HG02943 (cell line): ENCODE data around the gene RNF2.
"Not testable (repeated sequence)": the region's sequence is repeated elsewhere in the genome, so short reads cannot be mapped to it uniquely, and the experiment has no call there.

ENCODE experiments used
- ATAC-seq: cut with Tn5 transposase; IDR thresholded peaks from one replicate; pipeline ENCODE4 v1.9.1; 2021; ENCODE audit warnings: mild to moderate bottlenecking, low read depth, moderate library complexity; ENCODE audit not compliant: unreplicated experiment

The RNF2 gene

DNA sequence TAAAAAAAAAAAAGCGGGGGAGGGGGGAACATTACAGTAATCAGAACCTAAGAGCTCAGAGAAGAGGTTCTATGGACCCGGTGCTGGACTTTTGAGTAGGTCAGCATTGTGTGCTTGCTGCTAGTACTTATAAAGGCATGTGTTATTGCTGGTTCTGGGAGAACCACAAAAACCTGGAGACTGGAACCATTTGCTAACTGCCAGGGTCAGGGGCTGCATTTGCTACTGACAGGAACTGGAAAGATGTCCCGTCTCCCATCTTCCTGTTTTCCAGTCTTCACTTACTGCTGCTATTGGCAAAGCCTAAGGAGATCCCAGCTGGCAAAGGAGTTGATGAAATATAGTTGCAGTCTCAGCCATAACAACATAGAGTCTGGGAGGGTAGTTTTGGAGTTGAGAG lies 4.3 kb downstream of the RNF2 start:
- no peak for ATAC-seq

DNA sequence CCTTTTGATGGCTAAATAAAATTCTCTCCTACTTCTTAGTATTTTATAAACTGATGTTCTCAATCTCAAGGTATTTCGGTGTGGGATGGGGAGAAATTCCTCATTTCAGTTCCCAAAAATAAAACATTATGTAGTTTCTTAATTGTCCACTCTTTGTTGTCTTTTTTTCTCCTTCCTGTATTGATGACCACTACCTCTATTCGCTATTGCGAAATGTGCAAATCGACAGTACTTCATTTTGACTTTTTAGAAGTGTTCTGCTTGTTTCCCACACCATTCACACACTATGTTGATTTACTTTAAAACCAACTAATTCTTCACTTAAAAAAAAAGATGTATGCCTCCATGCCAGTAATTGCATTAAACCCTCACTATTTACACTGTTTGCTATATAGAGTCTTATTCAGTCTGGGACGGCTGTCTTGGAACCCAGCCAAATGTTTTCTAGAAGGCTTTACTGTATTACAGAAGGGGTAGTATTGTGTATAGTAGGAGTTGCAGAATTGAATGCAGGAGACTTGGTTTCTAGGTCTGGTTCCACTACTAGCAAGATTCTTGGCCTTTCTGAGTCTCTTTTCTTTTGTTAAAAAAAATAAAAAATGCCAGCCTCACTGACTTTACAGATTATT lies 5.6 kb downstream of the RNF2 start:
- no peak for ATAC-seq

DNA sequence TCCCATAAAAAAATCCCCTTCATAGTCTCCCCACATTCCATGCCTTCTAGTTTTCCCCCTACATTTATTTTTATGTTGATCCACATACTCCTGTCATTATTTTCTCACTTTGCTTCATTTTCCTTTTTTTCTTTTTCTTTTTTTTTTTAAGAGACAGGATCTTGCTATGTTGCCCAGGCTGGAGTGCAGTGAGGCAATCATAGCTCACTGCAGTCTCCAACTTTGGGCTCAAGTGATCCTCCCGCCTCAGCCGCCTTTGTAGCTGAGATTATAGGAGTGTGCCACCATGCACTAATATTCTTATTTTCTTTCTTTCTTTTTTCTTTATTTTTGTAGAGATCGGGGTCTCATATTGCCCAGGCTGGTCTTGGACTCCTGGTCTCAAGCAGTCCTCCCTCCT lies 7.8 kb downstream of the RNF2 start:
- no peak for ATAC-seq

DNA sequence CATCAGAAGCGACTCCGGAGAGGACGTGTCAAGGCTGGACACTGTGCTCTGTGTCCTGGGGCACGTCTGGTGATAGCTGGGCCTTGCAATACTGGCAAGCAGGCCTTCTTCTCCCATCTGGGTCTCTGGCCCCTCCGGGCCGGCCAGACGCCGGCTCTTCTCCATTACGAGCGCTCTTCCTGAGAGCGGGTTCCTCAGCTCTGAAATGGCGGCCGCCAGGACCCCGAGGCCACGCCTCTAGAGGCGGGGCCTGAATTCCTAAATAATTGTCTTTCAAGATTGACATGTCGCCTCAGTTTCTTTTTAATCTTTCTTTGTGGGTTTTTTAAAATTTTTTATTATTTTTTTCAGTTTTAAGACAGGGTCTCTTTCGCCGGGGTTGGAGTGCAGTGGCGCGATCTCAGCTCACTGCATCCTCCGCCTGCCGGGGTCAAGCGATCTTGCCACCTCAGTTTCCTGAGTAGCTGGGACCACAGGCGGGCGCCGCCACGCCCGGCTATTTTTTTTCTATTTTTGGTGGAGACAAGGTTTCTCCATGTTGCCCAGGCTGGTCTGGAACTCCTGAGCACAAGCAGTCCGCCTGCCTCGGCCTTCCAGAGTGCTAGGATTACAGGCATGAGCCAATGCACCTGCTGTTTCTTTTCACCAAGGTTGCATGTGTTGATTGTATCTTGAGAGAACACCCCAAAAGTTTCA lies 9.2 kb downstream of the RNF2 start:
- ATAC-seq: no peak

DNA sequence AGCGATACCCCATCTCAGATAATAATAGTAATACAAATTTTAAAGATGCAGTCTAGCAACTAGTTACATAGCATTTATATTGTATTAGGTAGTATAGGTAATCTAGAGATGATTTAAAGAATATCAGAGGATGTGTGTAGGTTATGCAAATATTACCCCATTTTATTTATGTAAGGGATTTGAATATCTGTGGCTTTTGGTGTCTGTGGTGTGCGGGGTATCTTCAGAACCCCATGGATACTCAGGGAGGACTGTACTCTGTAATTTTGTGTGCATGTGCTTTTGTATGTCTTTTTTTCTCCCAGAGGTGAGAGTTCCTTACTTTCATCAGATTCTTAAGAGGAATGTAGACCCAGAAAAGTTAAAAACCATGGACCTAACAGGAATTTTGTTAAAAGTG lies 12.8 kb downstream of the RNF2 start:
- no peak for ATAC-seq

DNA sequence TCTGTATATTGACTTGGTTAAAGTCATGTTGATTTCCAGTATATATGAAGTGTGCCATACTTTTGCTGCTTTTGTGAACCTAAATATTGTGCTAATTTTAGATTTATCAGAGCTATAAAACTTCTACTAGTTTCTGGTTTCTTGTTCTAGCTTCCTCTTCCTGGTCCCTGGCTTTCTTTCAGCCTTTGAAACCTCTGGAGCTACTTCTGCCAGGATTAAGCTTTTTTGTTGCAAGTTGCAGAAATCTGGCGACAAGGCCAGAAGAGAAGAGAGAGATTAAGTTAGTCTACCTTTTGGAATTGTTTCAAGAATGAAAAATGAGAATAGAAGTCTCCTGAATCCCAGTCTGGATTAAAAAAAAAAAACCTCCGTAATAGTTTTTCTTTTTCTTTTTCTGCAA lies 13.5 kb downstream of the RNF2 start:
- ATAC-seq: no peak

DNA sequence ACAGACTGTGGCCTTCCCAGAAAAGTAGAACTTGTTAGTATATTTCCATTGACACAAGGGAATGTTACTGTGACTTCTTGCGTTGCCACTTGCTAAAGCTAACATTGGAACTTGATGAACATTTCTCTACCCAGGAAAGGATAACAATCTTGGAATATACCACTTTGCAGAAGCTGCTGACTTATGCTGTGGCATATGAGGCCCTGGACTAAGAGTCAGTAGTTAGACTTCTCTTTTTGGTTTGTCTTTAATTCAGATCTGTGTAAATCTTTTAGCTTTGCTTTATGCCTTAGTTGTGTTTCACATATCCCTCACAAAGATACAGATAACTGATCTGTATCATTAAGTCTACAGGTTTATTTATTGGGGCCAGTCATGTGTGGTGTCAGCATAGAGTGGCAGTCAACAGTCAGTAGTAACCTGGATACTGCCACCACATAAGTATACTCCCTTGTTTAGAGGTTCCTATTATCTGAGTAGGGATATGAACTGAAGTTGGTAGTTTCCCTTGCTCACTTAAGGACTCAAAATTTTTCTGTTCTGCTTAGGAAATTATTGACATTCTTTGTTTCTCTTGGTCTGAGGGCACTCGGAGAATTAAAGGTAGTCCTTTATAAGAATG lies 14.7 kb downstream of the RNF2 start:
- no peak for ATAC-seq

DNA sequence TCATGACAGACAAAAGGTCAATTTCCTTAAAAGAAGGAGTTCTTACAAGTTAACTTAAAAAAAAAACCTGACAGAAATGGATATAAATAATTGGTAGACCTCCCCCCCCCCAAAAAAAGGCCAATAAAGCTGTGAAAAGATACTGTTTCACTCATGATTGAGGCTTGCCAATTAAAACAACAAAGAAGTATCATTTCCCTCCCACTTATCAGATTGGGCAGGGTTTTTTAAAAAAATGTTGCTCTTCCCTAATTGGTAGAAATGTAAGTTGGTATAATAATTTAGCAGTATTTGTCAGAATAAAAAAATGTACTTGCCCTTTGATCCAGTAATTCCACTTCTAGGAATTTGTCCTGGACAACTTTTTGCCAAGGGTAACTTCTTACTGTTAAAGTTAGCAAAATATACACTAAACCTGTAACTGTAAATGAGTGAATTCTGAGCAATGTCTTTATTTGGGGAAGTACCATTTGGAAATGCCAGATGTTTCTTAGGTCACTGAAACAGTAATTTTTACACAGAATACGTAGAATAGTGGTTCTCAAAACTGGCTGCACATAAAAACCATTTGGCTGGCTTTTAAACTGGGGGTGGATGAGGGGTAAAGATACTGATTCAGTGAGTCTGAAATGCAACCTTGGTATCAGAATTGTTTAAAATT lies 17.5 kb downstream of the RNF2 start:
- no peak for ATAC-seq

DNA sequence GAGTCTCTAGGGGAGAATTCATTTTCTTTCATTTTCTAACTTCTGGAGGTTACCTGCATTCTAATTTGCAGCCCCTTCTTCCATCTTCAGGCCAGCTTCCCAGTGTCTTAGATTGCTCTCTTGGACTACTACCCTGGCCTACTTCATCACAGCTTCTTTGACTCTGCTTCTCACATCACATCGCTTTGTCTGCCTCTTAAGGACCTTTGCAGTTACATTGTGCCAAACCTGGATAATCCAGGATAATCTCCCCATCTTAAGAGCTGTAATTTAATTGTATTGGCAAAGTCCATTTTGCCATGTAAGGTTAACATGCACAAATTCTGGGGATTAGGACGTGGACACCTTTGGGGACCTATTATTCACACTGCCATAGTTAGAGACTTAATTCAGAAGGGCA lies 18.4 kb downstream of the RNF2 start:
- ATAC-seq: no peak

DNA sequence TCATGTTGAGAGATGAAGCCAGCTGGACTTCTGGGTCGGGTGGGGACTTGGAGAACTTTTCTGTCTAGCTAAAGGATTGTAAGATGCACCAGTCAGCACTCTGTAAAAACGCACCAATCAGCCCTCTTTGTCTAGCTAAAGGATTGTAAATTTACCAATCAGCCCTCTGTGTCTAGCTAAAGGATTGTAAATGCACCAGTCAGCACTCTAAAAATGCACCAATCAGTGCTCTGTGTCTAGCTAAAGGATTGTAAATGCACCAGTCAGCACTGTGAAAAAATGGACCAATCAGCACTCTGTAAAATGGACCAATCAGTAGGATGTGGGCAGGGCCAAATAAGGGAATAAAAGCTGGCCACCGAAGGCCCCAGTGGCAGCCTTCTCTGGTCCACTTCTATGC lies 19.6 kb downstream of the RNF2 start:
- ATAC-seq: not testable (repeated sequence)

DNA sequence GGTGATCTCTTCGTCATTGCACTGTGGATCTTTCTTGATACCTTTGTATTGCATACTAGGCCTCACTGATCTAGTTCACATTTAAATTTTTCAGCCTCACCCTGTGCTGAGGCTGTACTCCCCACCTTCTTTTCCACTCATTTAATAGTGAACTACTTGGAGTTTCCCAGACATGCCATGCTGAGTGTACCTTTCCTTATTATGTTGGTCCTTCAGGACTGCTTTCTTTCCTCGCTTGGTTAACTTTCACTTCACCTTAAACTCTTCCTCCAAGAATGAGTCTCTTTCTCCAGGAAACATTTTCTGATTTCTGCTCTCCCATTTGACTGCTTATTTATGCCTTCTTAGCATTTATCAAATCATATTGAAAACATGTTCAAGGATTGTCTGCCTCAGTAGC lies 20.8 kb downstream of the RNF2 start:
- no peak for ATAC-seq

DNA sequence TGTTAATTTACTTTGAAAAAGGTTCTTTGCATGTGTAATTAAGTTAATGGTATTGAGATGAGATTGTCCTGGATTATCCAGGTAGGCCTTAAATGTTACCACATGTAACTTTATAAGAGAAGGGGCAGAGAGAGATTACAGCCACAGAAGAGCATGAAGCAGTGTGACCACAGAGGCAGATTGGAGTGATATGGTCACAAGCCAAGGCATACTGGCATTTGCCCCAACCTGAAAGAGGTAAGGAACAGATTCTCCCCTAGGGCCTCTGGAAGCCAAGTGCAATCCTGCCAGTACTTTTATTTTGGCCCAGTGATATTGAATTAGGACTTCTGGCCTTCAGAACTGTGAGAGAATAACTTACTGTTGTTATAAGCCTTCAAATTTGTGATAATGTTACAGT lies 23.0 kb downstream of the RNF2 start:
- ATAC-seq: no peak

DNA sequence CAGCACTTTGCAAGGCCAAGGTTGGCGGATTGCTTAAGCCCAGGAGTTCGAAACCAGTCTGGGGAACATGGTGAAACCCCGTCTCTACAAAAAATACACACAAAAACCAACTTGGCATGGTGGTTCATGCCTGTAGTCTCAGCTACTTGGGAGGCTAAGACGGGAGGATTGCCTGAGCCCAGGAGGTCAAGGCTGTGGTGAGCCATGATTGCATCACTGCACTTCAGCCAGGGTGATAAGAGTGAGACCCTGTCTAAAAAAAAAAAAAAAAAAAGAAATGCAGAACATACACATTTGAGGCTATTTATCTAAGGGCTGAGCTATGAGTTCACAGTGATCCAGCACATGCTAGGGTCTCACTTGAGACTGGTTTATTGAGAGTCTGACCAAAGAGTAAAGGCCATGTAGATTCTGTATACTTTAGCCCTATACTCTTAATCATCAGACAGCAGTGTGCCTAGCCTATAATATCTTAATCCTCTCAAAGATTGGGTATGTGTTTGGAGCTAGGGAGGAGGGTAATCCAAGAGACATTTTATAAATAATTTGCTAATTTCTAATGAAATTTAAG lies 23.9 kb downstream of the RNF2 start:
- no peak for ATAC-seq

DNA sequence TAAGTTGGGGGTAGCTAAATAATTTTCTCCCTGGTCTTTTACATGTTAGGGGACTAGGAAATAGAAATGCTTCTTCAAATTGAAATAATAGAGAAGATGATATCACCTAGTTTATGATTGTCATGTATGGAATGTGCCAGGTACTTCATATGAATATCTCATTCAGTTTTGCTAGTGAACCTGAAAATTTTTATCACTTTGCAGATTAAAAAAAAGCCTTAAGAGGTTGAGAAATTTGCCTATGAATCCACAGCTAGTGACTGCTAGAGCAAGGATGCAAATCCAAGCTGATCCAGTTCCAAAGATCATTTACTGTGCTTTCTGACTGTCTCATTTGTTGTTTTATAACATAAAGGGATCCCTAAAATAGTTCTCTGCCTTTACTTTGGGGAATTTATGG lies 24.7 kb downstream of the RNF2 start:
- no peak for ATAC-seq

DNA sequence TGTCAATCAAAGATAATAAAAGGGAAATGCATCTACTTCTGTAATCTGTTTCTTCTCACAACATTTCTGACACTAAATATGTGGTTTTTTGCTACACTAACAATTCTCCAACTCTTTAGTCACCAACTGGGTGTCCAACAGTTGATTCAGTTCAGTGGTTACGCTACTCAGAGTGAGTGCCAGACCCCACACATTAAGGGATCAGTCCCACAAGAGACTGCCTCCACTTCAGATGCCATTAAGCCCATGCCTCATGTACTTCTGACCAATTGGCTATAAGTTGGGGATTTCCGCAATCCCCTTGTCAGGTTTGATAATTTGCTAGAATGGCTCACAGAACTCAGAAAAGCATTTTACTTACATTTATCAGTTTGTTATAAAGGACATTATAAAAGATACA lies 28.4 kb downstream of the RNF2 start:
- no peak for ATAC-seq

DNA sequence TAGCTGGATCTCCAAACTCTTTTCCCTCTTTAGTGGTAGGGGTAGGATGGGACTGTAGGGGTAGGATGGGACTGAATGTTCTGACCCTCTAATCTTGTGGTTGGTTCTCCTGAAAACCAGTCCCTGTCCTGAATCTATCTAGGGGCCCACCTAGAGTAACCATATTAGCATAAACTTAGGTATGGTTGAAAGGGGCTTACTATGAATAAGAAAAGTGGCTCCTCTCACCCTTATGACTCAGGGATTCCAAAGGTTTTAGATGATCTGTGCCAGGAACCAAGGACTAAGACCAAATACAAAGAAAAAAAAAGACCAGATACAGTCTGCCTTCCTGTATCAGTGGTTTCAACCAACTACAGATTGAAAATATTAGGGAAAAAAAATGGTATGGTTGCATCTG lies 28.9 kb downstream of the RNF2 start:
- ATAC-seq: no peak

DNA sequence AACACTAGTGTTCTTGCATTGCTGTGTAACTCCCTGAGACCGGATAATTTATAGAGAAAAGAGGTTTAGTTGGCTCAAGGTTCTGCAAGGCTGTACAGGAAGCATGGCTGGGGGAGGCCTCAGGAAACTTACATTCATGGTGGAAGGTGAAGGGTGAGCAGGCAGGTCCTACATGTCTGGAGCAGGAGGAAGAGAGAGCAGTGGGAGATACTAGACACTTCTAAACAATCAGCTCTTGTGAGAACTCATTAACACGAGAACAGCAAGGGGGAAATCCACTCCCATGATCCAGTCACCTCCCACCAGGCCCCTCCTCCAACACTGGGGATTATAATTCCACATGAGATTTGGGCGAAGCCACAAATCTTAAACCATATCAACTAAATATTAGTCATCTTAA lies 30.1 kb downstream of the RNF2 start:
- ATAC-seq: no peak

DNA sequence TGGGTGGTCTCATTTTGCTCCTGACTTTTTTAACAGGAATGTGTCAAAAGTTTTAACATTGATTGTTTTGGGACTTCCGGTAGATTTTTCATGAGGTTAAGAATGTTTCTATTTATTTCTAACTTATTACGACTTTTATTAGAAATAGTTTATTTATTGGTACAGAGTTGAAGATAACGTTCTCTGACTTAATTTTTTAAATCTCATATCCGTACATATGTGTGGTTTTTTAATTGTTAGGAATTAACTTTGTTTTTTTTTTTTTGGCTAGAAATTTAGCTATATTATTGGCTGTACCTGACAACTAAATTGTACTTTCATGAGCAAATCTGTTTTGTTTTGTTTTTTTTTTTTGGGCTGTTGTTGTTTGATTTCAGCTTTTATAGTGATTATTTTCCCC lies 32.0 kb downstream of the RNF2 start:
- ATAC-seq: no peak

DNA sequence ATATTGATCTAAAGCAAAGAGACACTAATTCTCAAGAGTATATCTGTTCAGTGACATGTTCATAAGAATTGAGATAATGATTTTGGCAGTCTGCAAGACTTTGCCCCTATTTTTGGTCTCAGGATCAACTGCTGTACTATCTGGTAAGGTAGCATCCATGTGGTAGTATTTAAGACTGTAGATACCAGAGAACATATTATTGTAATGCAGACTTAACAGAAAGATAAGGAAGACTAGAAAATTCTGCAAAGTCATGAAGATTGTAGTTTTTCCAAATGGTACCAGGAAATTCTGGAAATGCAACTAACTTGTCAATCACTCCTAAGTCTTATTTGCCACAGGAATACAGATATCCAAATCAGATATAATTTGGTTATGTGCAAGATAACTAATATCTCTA lies 35.1 kb downstream of the RNF2 start:
- no peak for ATAC-seq

DNA sequence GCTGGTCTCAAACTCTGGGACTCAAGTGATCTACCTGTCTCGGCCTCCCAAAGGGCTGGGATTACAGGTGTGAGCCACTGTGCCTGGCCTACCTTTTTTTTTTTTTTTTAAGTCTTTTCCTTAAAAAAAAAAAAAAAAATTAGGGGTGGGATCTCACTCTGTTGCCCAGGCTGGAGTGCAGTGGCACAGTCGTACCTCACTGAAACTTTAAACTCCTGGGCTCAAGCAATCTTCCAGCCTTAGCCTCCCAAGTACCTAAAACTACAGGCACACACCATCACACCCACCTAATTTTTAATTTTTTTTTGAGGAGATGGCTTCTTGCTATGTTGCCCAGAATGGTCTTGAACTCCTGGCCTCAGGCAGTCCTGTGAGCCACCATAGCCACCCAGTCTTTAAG lies 38.5 kb downstream of the RNF2 start:
- no peak for ATAC-seq

DNA sequence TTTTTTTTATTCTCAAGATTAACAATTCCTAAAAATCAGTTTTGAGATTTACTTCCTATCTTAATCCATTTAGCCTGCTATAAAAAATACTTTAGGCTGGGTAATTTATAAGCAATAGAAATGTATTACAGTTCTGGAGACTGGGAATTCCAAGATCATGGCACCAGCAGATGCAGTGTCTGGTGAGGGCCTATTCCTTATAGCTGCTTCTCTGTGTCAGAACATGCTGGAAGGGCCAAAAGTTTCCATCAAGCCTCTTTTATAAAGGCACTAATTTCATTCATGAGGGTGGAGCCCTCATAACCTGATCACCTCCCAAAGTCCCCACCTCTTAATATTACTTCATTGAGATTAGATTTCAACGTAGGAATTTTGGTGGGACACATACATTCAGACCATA lies 41.7 kb downstream of the RNF2 start:
- no peak for ATAC-seq
